Peyer's patch (tissue), 4 donors: ENCODE data around the gene DCUN1D3.

Experiments
- CTCF ChIP-seq, 6 experiments: fragments of 450-650 bp in 4 of 6; fragments of 200-600 bp in 2 of 6; sonication (generic) in 1 of 6; IDR thresholded peaks; one replicate each; pipeline ENCODE4 v1.5.1; 2017 to 2019; ENCODE audit warnings: antibody characterized with exemption in 6 of 6, mild to moderate bottlenecking in 3 of 6, moderate library complexity in 1 of 6
- POLR2A ChIP-seq, 2 donors: fragments of 450-650 bp; IDR thresholded peaks; one replicate each; pipeline ENCODE4 v1.5.1; 2017; ENCODE audit warnings: antibody characterized with exemption in 2 of 2, mild to moderate bottlenecking in 2 of 2, moderate library complexity in 2 of 2

GRCh38 chr16:20873331-20873730, 26.8 kb downstream of the DCUN1D3 start:
- TF ChIP-seq POLR2A (IDR thresholded peaks at IDR 0.05) (no peak), CTCF (IDR thresholded peaks at IDR 0.05) (no peak)
